Vagina (tissue), 2 donors: ENCODE measurements around the gene ITPR1. TPM values are rescaled to one million over a fixed set of nuclear protein-coding genes. Genes with fewer than 3 reads are reported as not detected.

Source experiments
- DNase-seq, 2 donors: peaks; one replicate each; pipeline ENCODE4 v3.0.0-alpha.2; 2017; ENCODE audit errors: extremely low spot score in 2 of 2
- H3K27ac ChIP-seq: fragments of 200-600 bp; sonication (generic); one replicate; pipeline ENCODE4 v1.5.1; 2019
- H3K27me3 ChIP-seq: fragments of 200-600 bp; sonication (generic); one replicate; pipeline ENCODE4 v1.5.1; 2019
- H3K36me3 ChIP-seq, 2 donors: fragments of 200-600 bp; sonication (generic); one replicate each; pipeline ENCODE4 v1.5.1; 2017 to 2019
- H3K4me1 ChIP-seq: fragments of 200-600 bp; sonication (generic); one replicate; pipeline ENCODE4 v1.5.1; 2019
- H3K4me3 ChIP-seq, 2 donors: fragments of 200-600 bp; sonication (generic); 1 replicate in 1 of 2; 2 replicates in 1 of 2; pipeline ENCODE4 v1.5.1; 2016 to 2019
- H3K9me3 ChIP-seq: fragments of 200-600 bp; sonication (generic); one replicate; pipeline ENCODE4 v1.5.1; 2019
- POLR2A ChIP-seq, 2 donors: fragments of 450-650 bp; IDR thresholded peaks; one replicate each; pipeline ENCODE4 v1.6.1; 2017; ENCODE audit warnings: antibody characterized with exemption in 2 of 2, mild to moderate bottlenecking in 2 of 2, moderate library complexity in 2 of 2
- POLR2AphosphoS5 ChIP-seq, 2 donors: sonication (generic); formaldehyde crosslinking; IDR thresholded peaks; one replicate each; pipeline ENCODE4 v1.9.0; 2017; ENCODE audit warnings: antibody characterized with exemption in 2 of 2, mild to moderate bottlenecking in 2 of 2, low read depth in 1 of 2; ENCODE audit not compliant: insufficient read depth in 1 of 2
- intact Hi-C: fragments of 100-400 bp; cut with DNase I; formaldehyde crosslinking; loops from one replicate; pipeline ENCODE4 v1.15.1; 2023
- total RNA-seq: library from RNA; depleted of rRNA; stranded (reverse); fragments of >200 nt; gene quantifications from one replicate; pipeline ENCODE4 v1.2.3, GENCODE V29; 2016
- TF ChIP-seq, protein P1 (sequence below), 3 experiments: fragments of 450-650 bp in 2 of 3; fragments of 200-600 bp in 1 of 3; sonication (generic) in 1 of 3; IDR thresholded peaks; one replicate each; pipeline ENCODE4 v1.5.1; 2017 to 2019; ENCODE audit warnings: antibody characterized with exemption in 3 of 3, mild to moderate bottlenecking in 2 of 3, moderate library complexity in 2 of 3

Gene ITPR1
- total RNA-seq, 1 donor from 2014 or later, result 108 TPM

DNA sequence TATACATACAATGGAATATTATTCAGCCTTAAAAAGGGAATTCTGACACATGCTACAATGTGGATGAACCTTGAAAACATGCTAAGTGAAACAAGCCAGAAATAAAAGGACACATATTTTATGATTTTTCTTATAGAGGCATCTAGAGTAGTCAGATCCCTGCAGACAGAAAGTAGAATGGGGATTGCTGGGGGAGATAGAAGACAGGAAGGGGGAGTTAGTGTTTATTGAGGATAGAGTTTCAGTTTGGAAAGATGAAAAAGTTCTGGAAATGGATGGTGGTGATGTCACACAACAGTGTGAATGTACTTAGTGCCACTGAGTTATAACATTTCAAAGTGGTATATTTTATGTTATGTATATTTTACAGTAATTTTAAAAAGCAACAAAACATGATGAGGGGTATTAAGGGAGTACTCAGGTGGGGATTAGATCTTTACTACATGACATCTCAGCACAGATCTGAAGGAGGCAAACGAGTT lies 4.7 kb downstream of the ITPR1 start:
- no peaks in the 10 kb centered on the region for H3K36me3 ChIP-seq
- peaks cover 20% of the 10 kb centered on the region for H3K4me1 ChIP-seq
- H3K4me3 ChIP-seq, result no peak overlapping the region
- no peak for DNase-seq
- no peaks in the 10 kb centered on the region for H3K27me3 ChIP-seq
- TF ChIP-seq, protein P1, sequence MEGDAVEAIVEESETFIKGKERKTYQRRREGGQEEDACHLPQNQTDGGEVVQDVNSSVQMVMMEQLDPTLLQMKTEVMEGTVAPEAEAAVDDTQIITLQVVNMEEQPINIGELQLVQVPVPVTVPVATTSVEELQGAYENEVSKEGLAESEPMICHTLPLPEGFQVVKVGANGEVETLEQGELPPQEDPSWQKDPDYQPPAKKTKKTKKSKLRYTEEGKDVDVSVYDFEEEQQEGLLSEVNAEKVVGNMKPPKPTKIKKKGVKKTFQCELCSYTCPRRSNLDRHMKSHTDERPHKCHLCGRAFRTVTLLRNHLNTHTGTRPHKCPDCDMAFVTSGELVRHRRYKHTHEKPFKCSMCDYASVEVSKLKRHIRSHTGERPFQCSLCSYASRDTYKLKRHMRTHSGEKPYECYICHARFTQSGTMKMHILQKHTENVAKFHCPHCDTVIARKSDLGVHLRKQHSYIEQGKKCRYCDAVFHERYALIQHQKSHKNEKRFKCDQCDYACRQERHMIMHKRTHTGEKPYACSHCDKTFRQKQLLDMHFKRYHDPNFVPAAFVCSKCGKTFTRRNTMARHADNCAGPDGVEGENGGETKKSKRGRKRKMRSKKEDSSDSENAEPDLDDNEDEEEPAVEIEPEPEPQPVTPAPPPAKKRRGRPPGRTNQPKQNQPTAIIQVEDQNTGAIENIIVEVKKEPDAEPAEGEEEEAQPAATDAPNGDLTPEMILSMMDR (IDR thresholded peaks at IDR 0.05), result no peak
- TF ChIP-seq POLR2AphosphoS5 (IDR thresholded peaks at IDR 0.05; ENCODE audit: insufficient read depth in 1 of 2, low read depth in 1 of 2) (no peak), POLR2A (IDR thresholded peaks at IDR 0.05) (no peak)
- intact Hi-C loops, result loop anchor here (10.0 kb wide), 1 partner anchor 143 kb away; no protein-coding TSS in a partner anchor
- H3K27ac ChIP-seq, result no peak overlapping the region
- H3K9me3 ChIP-seq, result no peaks in the 10 kb centered on the region

DNA sequence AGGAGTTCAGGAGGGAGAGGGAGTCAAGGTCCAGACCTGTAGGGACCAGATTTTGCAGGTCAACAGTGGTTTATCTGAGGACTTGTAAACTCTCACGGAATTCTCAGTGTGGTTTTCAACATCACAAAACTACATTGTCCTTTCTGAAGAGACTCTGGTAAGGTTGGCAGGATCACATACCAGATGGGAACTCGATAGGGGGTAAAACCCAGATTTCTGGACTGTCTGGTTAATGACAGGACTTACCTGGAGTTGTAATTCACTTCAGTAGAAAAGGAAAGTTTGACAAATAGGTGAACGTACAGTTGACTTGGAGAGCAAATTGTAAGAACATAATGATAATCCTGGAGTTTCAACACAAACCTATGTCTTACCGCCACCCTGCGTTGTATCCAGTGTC lies 5.3 kb downstream of the ITPR1 start:
- Histone ChIP-seq H3K4me3 (no peak overlapping the region), H3K4me1 (peaks cover 20% of the 10 kb centered on the region), H3K36me3 (no peaks in the 10 kb centered on the region), H3K27ac (no peak overlapping the region), H3K27me3 (no peaks in the 10 kb centered on the region), H3K9me3 (no peaks in the 10 kb centered on the region)
- no peak for DNase-seq
- intact Hi-C loops, result loop anchor here (10.0 kb wide), 1 partner anchor 144 kb away; no protein-coding TSS in a partner anchor
- TF ChIP-seq POLR2AphosphoS5 (IDR thresholded peaks at IDR 0.05; ENCODE audit: insufficient read depth in 1 of 2, low read depth in 1 of 2), result no peak
- TF ChIP-seq, protein P1 (IDR thresholded peaks at IDR 0.05), result no peak
- no peak for TF ChIP-seq POLR2A (IDR thresholded peaks at IDR 0.05)

DNA sequence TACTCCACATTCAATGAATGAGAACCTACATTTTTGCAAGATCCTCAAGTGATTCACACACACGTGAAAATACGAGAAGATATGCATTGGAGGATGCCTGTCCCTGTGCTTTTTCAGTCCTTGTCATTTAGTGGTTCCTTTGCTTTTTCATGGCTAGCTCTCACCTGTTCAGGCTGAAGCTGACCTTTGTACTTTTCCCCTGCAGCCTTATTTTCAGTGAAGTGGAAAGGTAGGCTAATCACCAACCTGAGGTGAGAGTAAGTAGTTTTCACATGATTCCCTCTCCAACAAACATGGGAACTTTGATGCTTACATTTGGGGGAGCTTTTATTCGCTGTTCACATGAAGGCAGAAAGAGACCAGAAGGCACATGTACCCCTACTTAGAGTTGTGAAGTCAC lies 8.3 kb downstream of the ITPR1 start:
- no peak for DNase-seq
- TF ChIP-seq POLR2A (IDR thresholded peaks at IDR 0.05), result no peak
- TF ChIP-seq, protein P1 (IDR thresholded peaks at IDR 0.05), result no peak
- no peak for TF ChIP-seq POLR2AphosphoS5 (IDR thresholded peaks at IDR 0.05; ENCODE audit: insufficient read depth in 1 of 2, low read depth in 1 of 2)
- Histone ChIP-seq H3K27ac (no peak overlapping the region), H3K27me3 (no peaks in the 10 kb centered on the region), H3K9me3 (no peaks in the 10 kb centered on the region), H3K4me3 (no peak overlapping the region), H3K4me1 (peaks cover 20% of the 10 kb centered on the region), H3K36me3 (no peaks in the 10 kb centered on the region)
- intact Hi-C loops, result loop anchor here (10.0 kb wide), 1 partner anchor 133 kb away; no protein-coding TSS in a partner anchor

DNA sequence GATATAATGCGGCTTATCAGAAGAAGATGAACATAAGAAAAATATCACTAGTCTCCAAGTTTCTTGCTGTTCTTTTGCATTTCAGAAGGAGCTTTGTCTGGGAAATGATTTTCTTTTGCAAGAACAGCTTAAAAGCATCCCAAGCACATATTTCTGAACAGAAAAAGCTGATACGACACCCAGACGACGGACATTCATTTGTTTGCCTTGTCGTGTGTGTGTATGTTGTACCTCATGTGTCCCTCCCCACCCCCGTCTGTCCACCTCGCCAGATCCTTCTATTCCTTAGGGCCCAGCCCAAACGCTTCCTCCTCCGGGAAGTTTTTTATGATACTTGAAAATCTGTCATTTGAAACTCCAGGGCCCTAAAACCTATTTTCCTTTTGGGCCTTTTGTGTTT lies 8.8 kb downstream of the ITPR1 start:
- Histone ChIP-seq H3K27ac (no peak overlapping the region), H3K36me3 (no peaks in the 10 kb centered on the region), H3K27me3 (no peaks in the 10 kb centered on the region), H3K9me3 (no peaks in the 10 kb centered on the region), H3K4me3 (no peak overlapping the region), H3K4me1 (peaks cover 18% of the 10 kb centered on the region)
- TF ChIP-seq, protein P1 (IDR thresholded peaks at IDR 0.05), result no peak
- TF ChIP-seq POLR2A (IDR thresholded peaks at IDR 0.05), result no peak
- TF ChIP-seq POLR2AphosphoS5 (IDR thresholded peaks at IDR 0.05; ENCODE audit: insufficient read depth in 1 of 2, low read depth in 1 of 2), result no peak
- intact Hi-C loops, result loop anchor here (10.0 kb wide), 1 partner anchor 133 kb away; no protein-coding TSS in a partner anchor
- no peak for DNase-seq

DNA sequence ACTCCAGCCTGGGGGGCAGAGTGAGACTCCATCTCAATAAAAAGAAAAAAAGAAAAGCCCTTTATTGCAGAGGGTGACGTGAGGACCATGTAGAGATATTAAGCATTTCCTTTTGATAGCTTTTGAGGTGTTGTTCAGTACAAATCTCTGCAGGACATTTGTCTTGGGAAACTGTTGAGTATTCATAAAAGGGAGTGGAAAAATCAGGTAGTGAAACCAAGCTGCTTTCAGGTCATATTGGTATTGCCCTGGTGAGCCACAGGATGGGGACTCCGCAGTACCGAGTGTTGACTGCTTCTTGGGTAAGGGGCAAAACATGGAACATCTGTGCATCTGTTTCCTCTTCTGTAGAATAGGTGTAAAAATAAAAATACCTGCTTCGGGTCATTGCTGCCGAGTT lies 9.9 kb downstream of the ITPR1 start:
- H3K36me3 ChIP-seq, result no peaks in the 10 kb centered on the region
- DNase-seq, result no peak
- no peaks in the 10 kb centered on the region for H3K27me3 ChIP-seq
- no peak for TF ChIP-seq POLR2AphosphoS5 (IDR thresholded peaks at IDR 0.05; ENCODE audit: insufficient read depth in 1 of 2, low read depth in 1 of 2)
- TF ChIP-seq POLR2A (IDR thresholded peaks at IDR 0.05), result no peak
- TF ChIP-seq, protein P1 (IDR thresholded peaks at IDR 0.05), result no peak
- H3K4me3 ChIP-seq, result no peak overlapping the region
- no peaks in the 10 kb centered on the region for H3K9me3 ChIP-seq
- H3K4me1 ChIP-seq, result peaks cover 18% of the 10 kb centered on the region
- intact Hi-C loops, result loop anchor here (10.0 kb wide), 1 partner anchor 132 kb away; no protein-coding TSS in a partner anchor
- no peak overlapping the region for H3K27ac ChIP-seq
